ENCODE data around the gene DNAJC5G.
A peak's percentile ranks its signal among the peaks of the same experiment; 100 is the strongest.
"Not testable (repeated sequence)": the region's sequence is repeated elsewhere in the genome, so short reads cannot be mapped to it uniquely, and the experiment has no call there.

Gene DNAJC5G

DNA sequence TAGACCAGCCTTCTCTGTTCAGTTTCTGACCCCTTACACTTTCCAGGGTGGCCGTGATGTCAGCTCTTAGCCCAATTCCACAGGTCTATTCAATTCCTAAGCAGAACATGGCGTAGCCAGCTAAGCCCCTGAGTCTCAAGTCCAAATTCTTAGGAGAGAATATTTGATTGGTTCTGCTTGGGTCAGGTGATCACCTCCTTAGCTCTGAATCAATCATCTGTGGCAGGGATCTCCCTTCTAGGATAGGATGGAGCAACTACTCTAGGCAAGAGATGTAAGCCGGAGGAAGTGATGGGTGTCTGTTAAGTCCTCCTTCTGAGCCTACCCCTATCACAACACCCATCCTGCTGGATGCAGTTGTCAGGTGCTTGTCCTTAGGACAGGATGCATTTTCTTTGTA lies 22.0 kb downstream of the DNAJC5G start:
- DNase-seq (ENCODE audit: low spot score) = no peak
- in situ Hi-C loops (cut with MboI; ENCODE audit: low sequenced_read_pairs, unreplicated experiment) = loop anchor here (25.0 kb wide), 1 partner anchor 335 kb away; the partner anchor contains the start of gene MAPRE3
- TF ChIP-seq, protein P1, sequence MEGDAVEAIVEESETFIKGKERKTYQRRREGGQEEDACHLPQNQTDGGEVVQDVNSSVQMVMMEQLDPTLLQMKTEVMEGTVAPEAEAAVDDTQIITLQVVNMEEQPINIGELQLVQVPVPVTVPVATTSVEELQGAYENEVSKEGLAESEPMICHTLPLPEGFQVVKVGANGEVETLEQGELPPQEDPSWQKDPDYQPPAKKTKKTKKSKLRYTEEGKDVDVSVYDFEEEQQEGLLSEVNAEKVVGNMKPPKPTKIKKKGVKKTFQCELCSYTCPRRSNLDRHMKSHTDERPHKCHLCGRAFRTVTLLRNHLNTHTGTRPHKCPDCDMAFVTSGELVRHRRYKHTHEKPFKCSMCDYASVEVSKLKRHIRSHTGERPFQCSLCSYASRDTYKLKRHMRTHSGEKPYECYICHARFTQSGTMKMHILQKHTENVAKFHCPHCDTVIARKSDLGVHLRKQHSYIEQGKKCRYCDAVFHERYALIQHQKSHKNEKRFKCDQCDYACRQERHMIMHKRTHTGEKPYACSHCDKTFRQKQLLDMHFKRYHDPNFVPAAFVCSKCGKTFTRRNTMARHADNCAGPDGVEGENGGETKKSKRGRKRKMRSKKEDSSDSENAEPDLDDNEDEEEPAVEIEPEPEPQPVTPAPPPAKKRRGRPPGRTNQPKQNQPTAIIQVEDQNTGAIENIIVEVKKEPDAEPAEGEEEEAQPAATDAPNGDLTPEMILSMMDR (IDR thresholded peaks at IDR 0.05; ENCODE audit: borderline replicate concordance, control extremely low read depth, extremely low read depth, insufficient read depth, missing control alignments) = no peak

DNA sequence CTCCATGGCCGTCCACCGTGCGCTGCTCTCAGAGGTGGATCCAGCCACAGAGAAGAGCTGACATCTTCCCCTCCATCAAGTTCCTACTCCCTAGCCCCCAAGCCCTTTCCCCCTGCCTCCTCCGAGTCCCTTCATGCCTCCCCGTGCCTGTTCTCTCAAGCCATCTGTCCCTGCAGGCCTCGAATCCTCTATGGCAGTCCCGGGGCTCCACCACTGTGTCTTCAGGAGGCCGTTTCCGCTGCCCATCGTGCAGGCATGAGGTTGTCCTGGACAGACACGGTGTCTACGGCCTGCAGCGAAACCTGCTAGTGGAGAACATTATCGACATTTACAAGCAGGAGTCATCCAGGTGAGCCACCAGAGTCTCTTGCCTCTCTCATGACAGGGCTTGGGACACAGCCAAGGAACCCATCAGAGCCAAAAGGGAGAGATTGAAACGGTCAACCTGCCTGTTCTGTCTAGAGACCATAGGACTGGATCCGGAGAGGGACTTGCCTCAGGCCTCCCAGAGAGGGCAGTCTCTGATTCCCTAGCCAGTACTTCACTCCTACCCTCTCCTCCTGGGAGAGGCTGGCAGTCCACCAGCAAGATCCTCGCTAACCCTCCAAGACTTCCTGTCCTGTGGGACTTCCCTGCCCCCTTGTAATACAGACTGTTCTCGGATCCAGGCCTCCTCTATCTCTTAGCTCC lies 23.3 kb downstream of the DNAJC5G start:
- TF ChIP-seq, protein P1 (IDR thresholded peaks at IDR 0.05; ENCODE audit: borderline replicate concordance, control extremely low read depth, extremely low read depth, insufficient read depth, missing control alignments) = no peak
- in situ Hi-C loops (cut with MboI; ENCODE audit: low sequenced_read_pairs, unreplicated experiment) = loop anchor here (25.0 kb wide), 1 partner anchor 336 kb away; the partner anchor contains the start of gene MAPRE3
- no peak for DNase-seq (ENCODE audit: low spot score)

DNA sequence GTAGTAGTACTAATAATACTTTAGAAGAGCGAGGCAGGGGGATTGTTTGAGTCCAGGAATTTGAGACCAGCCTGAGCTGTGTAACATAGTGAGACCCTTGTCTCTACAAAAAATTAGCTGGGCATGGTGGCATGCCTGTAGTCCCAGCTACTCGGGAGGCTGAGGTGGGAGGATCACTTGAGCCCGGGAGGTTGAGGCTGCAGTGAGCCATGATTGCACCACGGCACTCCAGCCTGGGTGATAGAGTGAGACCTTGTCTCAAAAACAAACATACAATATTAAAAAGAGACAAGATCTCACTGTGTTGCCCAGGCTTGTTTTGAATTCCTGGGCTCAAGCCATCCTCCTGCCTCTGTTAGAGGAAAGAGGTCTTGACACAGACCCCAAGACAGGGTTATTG lies 25.4 kb downstream of the DNAJC5G start:
- in situ Hi-C loops (cut with MboI; ENCODE audit: low sequenced_read_pairs, unreplicated experiment); DNase-seq (ENCODE audit: low spot score): not testable (repeated sequence)

DNA sequence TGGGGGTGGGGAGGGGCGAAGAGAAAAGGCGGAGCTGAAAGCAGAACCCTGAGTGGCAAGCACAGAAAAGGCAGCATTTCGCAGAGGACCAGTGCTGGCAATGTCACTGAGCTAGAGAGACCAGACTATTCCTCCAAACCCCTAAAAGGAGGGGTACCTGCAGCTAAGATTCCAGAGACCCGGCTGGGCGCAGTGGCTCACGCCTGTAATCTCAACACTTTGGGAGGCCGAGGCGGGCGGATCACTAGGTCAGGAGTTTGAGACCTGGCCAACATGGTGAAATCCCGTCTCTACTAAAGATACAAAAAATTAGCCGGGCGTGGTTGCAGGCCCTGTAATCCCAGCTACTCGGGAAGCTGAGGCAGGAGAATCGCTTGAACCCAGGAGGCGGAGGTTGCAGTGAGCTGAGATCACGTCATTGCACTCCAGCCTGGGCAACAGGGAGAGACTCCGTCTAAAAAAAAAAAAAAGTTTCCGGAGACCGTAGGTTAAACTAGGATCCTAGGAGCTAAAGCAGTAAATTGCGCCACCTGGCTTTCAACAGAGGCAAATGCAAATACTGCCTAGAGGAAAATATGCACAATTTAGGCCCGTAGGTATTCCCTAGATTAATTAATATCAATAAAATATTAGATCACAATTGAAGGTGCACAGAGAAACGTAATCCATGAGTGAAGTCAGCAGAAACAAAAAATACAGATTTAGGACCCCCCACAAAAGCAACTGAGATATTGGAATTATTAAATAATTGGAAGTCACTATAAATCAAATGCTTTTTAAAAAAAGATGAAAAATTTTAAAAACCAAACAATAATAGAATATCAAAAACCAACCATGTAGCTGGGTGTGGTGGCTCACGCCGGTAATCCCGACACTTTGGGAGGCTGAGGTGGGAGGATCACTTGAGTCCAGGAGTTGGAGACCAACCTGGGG lies 28.1 kb downstream of the DNAJC5G start:
- TF ChIP-seq, protein P1 (IDR thresholded peaks at IDR 0.05; ENCODE audit: borderline replicate concordance, control extremely low read depth, extremely low read depth, insufficient read depth, missing control alignments) = peak; percentile 82
- DNase-seq (ENCODE audit: low spot score) = peak; percentile 76
- in situ Hi-C loops (cut with MboI; ENCODE audit: low sequenced_read_pairs, unreplicated experiment) = no loop called here

DNA sequence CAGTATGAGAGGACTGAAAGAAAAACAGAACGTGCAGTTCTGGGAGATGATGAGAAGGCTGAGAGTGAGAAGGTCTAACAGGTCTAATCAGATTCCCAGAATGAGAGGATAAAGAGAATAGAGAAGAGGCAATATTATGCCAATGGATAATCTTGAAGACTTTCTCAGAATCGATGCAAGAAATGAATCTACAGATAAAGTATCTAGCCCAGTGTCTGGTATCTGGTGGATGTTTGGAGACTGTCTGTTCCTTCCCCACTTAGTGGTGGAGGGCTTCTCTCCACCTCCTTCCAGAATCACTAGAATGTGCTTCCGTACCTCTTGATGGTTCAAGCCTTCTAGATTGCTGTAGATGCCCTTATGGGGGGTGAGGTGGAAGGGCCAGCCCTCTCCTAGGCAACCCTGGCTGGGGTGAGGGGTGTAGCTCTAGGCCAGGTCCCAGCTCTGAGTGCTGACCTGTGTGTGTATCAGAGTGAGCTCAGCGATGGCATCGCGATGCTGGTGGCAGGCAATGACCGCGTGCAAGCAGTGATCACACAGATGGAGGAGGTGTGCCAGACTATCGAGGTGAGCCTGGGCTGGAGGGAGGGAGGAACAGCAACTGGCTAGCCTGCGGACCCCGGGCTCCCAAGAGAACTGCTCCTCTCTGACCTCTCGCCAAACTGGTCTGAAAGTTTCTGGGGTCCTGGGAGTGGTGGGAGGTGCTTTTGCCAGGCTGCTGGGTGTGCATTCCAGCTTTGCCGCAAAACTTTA lies 29.4 kb downstream of the DNAJC5G start:
- in situ Hi-C loops (cut with MboI; ENCODE audit: low sequenced_read_pairs, unreplicated experiment) = no loop called here
- TF ChIP-seq, protein P1 (IDR thresholded peaks at IDR 0.05; ENCODE audit: borderline replicate concordance, control extremely low read depth, extremely low read depth, insufficient read depth, missing control alignments) = no peak
- no peak for DNase-seq (ENCODE audit: low spot score)

DNA sequence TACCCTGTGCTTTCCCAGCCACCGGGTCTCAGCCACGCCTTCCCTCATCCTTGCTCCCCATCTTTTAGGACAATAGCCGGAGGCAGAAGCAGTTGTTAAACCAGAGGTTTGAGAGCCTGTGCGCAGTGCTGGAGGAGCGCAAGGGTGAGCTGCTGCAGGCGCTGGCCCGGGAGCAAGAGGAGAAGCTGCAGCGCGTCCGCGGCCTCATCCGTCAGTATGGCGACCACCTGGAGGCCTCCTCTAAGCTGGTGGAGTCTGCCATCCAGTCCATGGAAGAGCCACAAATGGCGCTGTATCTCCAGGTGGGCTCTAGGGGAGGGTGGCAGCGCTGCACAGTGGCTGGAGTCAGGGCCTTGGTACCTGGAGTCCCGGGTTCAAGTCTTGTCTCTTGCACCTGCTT lies 30.3 kb downstream of the DNAJC5G start:
- in situ Hi-C loops (cut with MboI; ENCODE audit: low sequenced_read_pairs, unreplicated experiment) = no loop called here
- TF ChIP-seq, protein P1 (IDR thresholded peaks at IDR 0.05; ENCODE audit: borderline replicate concordance, control extremely low read depth, extremely low read depth, insufficient read depth, missing control alignments) = no peak
- no peak for DNase-seq (ENCODE audit: low spot score)

Measured in GM13976 (cell line).